ENCODE results near the gene GNLY.
"Not testable (repeated sequence)": the region's sequence is repeated elsewhere in the genome, so short reads cannot be mapped to it uniquely, and the experiment has no call there.

The GNLY gene

DNA sequence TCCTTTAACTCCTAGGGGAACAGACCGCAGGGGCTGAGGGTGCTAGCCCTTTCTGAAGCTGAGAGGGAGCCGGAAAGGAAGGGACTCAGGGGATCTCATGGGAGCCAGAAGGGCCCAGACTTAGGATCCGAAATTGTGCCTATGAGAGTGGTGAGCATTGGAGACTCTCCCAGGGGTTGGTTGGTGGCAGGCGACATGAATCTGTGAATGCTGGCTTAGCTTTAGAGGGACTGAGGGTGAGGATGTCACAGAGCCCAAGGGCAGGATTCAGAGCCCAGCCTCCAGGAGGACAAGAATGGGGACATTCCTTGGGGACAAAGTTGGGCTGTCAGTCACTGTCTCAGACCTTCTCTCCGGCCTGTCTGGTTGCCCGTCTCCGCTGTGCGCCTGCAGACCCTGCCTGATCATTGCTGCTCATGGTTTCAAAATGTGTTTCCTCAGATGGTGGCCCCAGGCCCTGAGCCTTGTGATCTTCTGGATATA lies 17.5 kb downstream of the GNLY start:
- DNase-seq = no peak

GRCh38 chr2:85712336-85712735 lies 18.2 kb downstream of the GNLY start:
- DNase-seq = no peak

- DNase-seq = no peak
Measured at GRCh38 chr2:85712849-85713612, 18.9 kb downstream of the GNLY start.

- no peak for DNase-seq
Measured at GRCh38 chr2:85713836-85714235, 19.7 kb downstream of the GNLY start.

DNA sequence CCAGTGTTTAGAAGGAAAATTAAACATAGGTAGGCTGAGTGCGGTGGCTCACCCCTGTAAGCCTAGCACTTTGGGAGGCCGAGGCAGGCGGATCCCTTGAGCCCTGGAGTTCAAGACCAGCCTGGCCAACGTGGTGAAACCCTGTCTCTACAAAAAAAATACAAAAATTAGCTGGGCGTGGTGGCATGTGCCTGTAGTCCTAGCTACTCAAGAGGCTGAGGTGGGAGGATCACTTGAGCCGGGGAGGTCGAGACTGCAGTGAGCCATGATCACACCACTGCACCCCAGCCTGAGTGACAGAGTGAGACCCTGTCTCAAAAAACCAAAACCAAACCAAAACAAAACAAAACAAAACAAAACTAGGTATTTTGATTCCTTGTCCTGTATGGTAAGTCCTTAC lies 20.3 kb downstream of the GNLY start:
- not testable (repeated sequence) for DNase-seq

DNA sequence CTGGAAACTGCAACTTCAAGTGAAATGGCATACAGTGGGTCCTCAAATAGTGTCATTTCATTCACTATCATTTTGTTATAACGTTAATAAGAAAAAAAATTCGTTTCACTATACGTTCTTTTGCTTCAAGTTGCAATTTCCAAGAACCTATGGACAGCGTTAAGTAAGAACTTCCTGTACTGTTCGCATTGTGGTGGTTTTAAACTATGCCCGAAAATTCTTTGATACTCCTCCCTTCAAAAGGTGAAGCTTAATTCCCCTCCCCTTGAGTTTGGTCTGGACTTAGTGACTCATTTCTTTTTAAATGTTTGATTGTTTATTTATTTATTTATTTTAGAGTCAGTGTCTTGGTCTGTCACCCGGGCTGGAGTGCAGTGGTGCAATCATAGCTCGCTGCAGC lies 20.7 kb downstream of the GNLY start:
- DNase-seq = no peak

GRCh38 chr2:85716346-85716914 lies 22.3 kb downstream of the GNLY start:
- DNase-seq = no peak

- no peak for DNase-seq
Measured at GRCh38 chr2:85717308-85718008, 23.3 kb downstream of the GNLY start.

- DNase-seq = no peak
Measured at GRCh38 chr2:85718009-85718391, 23.8 kb downstream of the GNLY start.

DNA sequence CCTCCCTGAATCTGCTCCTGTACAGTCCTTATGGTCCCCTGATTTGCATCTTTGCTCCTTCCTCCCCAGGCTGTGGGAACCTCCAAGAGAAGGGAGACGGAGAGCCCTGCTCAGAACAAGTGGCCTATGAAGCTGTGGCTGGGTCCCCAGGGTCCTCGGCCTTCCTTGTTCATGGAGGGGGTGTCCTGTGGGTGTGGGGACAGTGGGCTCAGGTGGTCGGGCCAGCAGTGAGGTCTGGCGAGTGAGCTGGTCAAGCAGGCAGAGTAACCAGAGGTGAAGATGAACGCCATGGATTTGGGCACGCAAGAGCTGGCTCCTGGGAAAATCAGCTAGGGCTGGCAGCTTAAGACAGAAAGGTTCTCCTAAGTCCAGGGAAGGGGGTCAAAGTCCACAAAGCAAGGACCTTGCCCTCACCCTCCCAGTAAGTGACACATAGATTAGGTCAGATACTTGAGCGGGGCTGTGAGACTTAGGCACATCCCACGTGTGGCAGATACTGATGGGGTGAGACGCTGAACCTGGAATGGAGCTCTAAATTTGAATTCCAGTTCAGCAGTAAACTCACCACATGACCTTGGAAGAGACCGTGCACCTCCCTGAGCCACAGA lies 24.8 kb downstream of the GNLY start:
- no peak for DNase-seq

DNA sequence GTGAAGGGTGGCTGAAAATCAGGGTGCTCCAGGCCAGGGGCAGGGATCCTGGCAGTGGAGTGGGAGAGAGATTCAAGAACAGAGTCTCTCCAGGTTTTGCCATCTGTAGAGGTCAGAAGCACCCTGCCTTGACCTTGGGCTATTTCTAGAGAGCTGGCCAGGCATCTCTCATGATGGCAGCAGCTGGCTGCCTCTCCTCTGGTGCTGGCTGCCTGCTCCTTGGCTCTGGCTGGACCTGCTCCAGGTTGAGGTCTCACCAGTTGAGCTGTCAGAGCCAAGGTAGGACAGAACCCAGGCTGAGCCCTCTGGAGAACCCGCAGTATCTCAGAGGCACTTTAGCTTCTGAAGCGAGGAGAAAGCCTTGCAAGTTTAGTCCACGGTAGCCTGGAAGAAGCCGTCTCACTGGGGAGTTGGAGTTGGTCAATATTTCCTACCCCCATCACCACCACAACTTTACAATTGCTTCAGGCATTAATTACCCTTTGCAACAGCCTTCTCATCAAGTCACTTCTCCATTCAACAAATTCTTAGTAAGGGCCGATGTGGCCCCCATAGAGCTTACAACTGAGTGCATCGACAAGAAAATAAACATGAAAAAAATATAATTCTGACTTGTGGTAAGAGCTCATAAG lies 25.6 kb downstream of the GNLY start:
- DNase-seq = no peak

- DNase-seq = no peak
Measured at GRCh38 chr2:85720533-85720932, 26.4 kb downstream of the GNLY start.

DNA sequence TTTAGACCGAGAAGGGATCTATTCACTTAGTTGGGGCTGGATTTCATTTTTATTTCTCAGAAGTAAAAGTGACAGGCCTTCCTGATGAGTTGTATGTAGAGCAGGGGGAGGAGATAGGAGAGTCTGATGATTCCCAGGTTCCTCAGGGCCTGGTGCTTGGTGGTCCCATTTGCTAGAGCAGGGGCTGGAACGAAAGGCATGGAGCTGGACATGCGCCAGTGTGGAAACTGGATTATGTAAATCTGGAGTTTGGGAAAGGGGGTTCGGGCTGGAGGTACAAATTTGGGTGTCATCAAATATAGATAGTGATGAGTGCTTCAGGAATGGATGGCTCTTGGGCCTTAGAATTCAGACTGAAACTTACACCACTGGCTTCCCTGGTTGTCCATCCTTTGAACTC lies 27.5 kb downstream of the GNLY start:
- no peak for DNase-seq

GRCh38 chr2:85722519-85722918 lies 28.4 kb downstream of the GNLY start:
- no peak for DNase-seq

- no peak for DNase-seq
Measured at GRCh38 chr2:85723707-85724360, 29.7 kb downstream of the GNLY start.

GRCh38 chr2:85724731-85725181 lies 30.6 kb downstream of the GNLY start:
- no peak for DNase-seq

GRCh38 chr2:85725451-85725850 lies 31.3 kb downstream of the GNLY start:
- DNase-seq = no peak

DNA sequence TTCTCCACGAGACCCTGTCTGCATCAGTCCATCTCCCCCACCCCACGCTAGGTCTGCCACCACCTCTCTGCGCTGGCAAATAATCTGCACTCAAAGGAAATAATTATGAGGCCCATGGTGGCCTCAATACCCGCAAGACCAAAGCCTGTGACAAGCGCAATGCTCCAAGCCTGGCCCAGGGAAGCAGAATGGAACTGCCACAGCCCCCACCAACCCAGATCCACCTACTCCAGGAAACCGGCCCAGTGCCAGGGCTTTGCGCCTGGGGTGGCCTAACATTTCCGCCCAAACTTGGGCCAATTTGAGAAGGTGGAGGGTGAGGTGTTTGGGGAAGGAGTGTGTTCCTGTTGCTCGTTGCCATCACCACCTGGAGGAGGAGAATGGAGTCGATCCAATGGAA lies 33.6 kb downstream of the GNLY start:
- DNase-seq = no peak

DNA sequence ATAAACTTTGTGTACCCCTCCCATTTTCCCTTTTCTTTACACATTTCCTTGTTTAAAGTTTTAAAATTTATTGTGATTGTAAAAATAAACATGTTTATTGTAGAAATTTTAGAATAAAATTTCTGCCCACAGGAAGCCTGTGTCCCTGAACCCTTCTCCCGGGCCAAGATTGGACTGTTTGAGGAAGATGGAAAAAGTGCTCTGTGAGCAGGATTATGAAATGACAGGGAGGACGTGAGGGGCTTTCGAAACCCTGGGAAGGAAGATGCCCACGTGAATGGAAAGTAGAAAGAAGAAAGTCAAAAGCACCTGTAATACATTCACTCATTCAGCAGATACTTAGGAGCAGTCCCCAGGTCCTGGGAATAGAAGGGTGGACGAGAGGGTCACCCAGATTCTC lies 34.2 kb downstream of the GNLY start:
- DNase-seq = no peak

GRCh38 chr2:85728883-85729824 lies 35.0 kb downstream of the GNLY start:
- peak; percentile 40 to 70 (median 60) for DNase-seq

DNA sequence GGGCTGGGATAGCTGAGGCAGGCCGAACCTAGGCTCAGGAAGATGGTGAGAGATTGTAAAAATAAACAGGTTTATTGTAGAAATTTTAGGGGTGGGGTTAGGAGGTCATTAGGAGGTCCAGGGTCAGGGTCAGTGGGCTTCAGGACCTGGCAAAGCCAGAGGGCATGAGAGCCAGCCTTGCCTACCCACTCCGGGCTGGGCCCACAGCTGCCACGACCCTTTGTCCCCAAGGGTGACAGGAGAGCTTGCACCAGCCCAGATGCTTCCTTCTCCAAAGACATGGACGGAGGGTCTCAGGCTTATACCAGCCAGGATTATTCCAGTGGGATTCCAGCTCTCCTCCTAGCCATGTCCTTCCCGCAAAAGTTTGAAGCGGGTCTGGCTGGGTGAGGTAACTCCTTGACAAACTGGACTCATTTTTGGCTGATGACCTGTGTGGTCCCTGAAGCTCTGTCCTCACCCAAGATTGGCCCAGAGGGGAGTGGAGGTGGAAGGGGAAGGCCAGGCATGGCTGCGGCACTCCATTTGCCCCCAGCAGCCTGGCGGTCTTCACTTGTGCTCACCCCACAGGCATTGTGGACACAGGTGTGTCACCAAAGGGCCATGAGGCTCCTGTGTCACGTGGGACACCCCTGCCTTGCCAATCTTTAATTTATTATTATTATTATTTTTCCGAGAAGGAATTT lies 35.8 kb downstream of the GNLY start:
- no peak for DNase-seq

Data from activated naive CD4-positive, alpha-beta T cell (primary cell).